ENCODE measurements around the gene ATP4B. TPM values are rescaled to one million over a fixed set of nuclear protein-coding genes. Genes with fewer than 3 reads are reported as not detected.

The ATP4B gene
- total RNA-seq, 1 donor from 2014 or later: not detected

DNA sequence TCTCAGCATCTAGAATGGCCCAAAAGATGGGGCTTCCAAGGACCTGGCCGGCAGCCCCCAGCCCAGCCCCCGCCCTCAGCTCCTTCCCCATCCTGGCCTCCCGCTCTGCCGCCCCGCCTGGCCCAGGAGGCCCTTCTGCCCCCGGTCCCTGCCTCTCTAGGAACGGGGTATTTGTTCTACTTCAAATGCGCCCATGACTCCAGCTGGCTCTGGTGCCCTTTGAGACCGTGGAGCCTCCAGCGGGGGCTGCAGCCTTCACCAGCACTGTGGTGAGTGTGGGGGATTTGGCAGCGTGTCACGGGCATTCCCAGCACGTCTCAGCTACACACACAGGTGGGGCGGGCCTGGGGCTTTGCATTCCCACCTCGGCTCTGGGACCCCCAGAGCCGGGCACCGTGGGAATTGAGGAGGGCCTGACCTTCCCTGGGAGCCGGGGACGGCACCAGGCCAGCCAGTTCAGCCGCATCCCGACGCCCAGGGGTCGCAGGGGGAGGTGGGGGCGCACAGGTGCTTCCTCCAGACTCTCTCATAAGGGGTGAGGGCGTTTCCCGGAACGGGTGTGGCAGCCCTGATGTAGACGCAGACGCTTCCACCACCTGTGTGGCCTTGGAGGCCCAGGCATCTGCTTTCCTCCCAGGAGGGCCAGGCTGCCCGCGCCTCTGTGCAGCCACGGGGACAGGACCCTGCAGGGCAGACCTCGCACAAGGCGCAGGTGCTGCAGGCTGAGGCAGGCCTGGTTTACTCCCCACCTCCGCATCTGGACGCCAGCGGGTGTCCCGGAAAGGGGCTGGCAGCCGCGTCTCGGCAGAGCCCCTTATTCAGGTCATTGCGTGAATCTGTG is 947 bp downstream of the ATP4B start:
- DNase-seq (ENCODE audit: low spot score): no peak

GRCh38 chr13:113656003-113656588 is 1.9 kb downstream of the ATP4B start:
- no peak for DNase-seq (ENCODE audit: low spot score)

DNA sequence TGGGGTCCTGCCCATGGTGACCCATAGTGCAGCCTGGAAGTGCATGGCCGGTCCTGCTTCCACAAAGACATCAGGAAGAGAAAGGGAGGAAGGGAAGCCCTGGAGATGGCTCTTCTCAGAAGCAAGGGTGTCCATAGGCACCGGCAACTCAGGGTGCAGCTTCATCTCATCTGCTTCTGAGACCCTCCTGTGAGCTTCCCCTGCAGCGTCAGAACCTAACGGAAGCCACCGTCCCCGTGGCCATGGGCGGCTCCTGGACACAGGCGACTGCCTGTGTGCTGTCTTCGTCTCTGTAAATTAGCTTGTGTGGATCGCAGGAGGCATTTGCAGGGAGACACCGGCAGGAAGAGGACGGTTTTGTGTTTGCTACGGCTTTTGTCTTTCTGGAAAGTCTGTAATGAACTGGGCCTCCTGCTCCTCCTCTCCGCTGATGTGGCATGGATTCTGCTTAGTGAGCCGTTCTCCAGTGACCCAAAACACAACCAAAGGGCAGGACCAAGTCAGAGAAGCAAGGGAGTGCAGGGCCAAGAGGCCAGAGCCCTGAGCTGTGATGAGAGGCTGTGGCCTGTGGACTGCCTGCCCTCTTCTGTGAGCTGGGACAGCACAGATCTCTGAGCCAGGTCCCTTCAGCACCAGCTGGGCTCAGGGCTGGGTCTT is 2.5 kb downstream of the ATP4B start:
- no peak for DNase-seq (ENCODE audit: low spot score)

DNA sequence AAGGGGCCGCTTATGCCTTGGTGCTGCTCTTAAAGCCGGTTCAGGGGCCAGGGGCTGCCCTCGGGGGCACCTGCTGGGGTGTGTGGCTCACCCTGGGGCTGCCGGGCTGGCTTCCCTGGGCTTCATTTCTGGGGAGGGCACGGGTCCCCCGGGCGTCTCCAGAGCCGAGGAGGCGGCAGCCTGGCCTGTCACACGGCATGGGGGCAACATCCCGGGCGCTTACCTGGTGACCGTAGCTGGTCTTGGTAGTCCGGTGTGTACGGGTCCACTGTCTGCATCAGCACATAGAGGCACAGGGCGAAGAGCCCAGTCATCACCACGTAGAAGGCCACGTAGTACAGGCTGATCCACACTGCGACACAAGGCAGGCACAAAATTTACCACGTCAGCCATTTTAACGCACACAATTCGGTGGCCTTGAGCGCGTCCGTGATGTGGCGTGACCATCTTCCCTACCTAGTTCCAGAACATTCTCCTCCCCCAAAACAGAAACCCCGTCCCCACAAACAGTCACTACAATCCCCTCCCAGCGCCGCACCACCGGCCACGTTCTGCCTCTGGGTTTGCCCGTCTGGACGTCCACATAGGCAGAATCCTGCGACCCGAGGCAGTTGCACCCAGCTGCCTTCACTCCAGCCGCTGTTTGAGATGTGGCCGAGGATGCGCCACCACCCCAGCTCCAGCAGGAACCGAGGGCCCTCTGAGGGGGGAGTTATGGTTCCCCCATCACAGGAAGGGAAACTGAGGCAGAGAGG is 3.2 kb downstream of the ATP4B start:
- DNase-seq (ENCODE audit: low spot score): no peak

GRCh38 chr13:113654175-113654560 is 3.8 kb downstream of the ATP4B start:
- no peak for DNase-seq (ENCODE audit: low spot score)

DNA sequence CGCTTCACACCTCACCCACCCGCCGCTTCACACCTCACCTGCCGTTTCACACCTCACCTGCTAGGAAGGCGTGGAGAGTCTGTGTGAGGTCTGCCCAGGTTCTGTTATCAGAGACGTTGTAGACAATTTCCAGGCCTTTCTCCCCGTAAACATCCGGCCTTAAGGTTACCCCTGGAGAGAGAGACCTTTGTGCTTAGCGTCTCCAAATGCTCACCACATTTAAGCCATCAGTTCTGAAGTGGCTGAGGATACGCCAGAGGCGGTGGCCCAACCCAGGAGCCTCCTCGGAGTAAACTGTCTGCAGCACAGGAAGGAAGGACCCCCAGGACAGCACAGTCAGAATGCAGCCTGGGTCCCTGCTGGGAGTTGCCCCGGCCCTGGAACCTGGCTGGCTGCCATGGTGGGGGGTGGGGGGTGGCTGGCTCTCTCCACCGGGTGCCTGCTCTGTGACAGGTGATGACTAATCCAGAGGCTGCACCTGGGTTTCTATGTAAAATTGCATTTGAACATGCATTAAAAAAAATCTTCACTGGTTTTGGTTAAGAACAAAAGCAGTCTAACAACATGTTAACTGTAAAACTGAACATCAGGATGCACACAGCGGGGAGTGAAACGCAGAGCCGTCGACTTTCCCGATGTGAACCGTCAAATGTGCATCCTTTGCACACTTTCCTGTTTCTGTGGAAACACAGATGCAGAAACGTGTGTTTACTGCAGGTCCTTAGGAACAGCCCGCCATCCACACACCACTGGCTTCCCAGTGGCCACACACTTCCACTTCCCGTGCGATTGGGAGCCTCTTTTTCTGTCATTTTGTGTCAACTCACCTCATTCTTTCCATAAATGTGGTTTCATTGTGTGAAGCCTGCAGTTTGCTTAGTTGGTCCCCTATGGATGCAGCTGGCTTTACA is 4.5 kb downstream of the ATP4B start:
- no peak for DNase-seq (ENCODE audit: low spot score)

DNA sequence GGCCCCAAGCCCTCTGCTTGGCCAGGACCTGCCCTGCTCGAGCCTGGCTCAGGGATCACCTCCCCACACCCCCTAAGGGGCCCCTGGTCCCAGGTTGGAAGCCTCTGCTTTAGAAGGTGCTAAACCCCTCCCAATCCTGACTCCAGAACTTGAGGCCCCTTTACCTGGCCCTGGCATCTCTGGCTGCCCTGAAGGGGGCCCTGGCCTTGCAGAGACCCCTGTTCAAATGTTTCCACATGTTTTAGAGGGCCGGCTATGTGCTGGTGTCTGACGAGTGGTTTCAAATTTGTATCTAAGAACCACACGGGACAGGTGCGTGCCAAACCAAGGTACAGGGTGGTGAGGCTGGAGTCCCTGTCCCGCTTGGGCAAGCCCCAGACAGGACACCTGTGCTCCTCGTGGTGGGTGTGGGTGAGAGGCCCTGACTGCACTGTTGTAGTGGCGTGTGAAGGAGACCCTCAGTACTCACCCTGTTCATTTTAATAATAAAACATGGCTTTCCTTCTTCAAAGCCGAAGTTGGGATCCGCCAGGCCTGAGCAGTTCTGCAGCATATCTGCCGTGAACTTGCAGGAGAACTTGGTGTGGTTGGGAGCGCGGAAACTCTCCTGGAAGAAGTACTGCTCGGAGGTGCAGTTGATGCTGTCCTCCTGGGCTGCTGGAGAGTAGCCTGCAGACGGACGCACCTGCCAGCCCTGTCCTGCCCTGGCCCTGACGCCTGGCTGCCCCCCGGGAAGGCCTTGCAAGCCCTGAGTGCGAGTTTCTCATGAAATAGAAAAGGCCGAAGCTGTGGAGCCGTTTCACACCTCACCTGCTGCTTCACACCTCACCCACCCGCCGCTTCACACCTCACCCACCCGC is 5.4 kb downstream of the ATP4B start:
- DNase-seq (ENCODE audit: low spot score): no peak

- DNase-seq (ENCODE audit: low spot score): no peak
Observed at GRCh38 chr13:113651511-113652403, 6.2 kb downstream of the ATP4B start.

DNA sequence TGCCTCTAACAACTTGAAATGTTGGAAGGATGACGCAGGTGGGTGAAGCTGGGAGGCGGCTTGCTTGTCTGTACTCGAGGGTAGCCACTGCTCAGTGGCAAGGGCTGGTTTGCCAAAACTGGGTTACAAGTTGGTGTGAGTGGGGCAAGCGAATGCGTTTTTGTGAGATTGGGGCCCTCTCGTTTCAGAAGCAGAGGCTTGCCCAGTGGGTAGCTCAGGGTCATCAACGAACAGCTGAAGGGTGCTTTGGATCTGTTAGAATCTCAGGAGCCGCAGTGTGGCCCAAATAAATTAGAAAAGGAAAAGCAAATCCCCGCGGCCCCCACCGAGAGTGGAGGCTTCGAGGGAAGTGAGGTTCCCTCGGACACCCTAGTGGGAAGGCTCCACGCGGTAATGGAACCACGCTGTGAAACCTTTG is 7.3 kb downstream of the ATP4B start:
- no peak for DNase-seq (ENCODE audit: low spot score)

GRCh38 chr13:113650275-113650674 is 7.7 kb downstream of the ATP4B start:
- no peak for DNase-seq (ENCODE audit: low spot score)

DNA sequence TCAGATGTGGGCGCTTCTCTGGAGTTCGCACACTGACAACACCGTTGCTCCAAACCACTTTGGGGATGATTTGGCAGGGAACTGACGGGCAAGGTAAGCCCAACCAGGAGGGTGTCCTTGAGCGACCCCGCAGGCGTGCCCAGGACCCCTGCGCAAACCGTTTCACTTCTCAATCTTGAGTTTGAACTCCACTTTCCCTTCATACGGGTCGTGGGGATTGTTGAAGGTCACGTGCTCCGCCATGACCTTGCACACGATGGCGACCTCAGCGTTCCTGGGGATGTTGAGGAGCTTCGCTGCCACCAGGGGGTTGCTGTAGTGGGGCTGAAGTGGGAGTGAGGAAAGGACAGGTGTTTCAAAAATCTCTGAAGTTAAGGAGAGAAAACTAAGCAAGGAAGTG is 8.8 kb downstream of the ATP4B start:
- no peak for DNase-seq (ENCODE audit: low spot score)

GRCh38 chr13:113648216-113648610 is 9.8 kb downstream of the ATP4B start:
- DNase-seq (ENCODE audit: low spot score): no peak

GRCh38 chr13:113647351-113648215 is 10.4 kb downstream of the ATP4B start:
- DNase-seq (ENCODE audit: low spot score): peak; percentile 96

- DNase-seq (ENCODE audit: low spot score): no peak
Observed at GRCh38 chr13:113646921-113647340, 11.1 kb downstream of the ATP4B start.

- DNase-seq (ENCODE audit: low spot score): no peak
Observed at GRCh38 chr13:113646376-113646775, 11.6 kb downstream of the ATP4B start.

GRCh38 chr13:113645329-113645728 is 12.7 kb downstream of the ATP4B start:
- no peak for DNase-seq (ENCODE audit: low spot score)

DNA sequence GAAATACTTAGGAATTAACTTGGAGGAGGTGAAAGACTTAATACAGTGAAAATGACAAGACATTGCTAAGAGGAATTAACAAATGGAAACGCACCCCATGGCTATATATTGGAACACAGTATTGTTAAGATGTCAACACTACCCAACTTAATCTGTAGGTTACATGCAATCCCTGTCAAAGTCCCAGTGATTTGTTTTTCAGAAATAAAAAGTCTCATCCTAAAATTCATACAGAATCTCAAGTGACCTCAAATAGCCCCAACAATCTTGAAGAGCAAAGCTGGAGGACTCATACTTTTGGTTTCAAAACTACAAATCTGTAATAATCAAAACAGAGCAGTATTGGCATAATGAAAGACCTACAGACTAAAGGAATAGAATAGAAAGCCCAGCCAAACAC is 13.2 kb downstream of the ATP4B start:
- no peak for DNase-seq (ENCODE audit: low spot score)

DNA sequence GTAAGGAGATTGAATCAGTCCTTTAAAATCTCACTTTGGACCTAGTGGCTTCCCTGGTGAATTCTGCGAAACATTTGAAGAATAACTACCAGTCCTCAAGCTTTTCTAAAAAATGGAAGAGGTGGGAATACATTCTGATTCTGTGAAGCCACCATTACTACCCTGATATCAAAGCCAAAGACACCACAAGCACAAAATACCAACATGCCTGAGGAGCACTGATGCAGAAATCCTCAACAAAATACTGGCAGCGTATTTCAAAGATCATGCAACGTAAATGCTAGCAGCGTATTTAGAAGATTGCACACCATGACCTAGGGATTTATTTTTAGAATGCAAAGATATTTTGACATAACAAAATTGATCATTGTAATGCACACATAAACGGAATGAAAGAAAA is 14.4 kb downstream of the ATP4B start:
- DNase-seq (ENCODE audit: low spot score): no peak
